ENCODE measurements around the gene RREB1.

- TF ChIP-seq CTCF (IDR thresholded peaks at IDR 0.05; ENCODE audit: low read depth, low read length, poor library complexity, severe bottlenecking) (no peak), EZH2phosphoT487 (IDR thresholded peaks at IDR 0.05; ENCODE audit: borderline replicate concordance, low read length) (no peak)
Observed at GRCh38 chr6:7138046-7138531, 30.3 kb downstream of the RREB1 start.
